A204.1 (cell line): ENCODE results near the gene GOLGA6L10.
"Not testable (repeated sequence)": the region's sequence is repeated elsewhere in the genome, so short reads cannot be mapped to it uniquely, and the experiment has no call there.

Source experiments
- FAIRE-seq: peaks from 2 replicates; lab custom pipeline; 2012; peaks lifted over from hg19 to GRCh38; lab: Jason Lieb, UNC

GOLGA6L10 gene

GRCh38 chr15:82349375-82349774 is at the start of gene GOLGA6L10:
Gene GOLGA6L10, minus strand, starts transcription at chr15:82349475. Its CDS starts 100 bp downstream, at chr15:82349375.
- FAIRE-seq, result not testable (repeated sequence)

GRCh38 chr15:82398785-82399184 is 49.5 kb upstream of the GOLGA6L10 start:
- no peak for FAIRE-seq

DNA sequence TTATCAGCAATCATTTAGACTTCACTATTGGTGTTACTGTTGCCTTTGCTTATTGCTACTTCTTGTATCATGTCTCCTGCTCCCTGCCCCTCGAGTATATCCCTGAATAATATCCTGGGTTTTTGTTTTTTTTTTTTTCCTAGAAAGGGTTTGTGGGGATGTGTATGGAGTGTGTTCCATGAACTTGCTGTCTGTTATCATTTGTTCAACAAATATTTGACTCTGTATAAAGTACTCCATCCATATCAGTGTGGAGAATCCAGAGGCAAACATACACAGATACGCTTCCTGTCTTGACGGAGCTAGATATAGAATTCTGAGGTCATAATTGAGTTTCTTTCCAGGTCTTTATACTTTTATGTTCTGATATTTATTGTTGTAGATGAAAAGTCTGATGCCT is 48.5 kb upstream of the GOLGA6L10 start:
- no peak for FAIRE-seq

GRCh38 chr15:82395788-82396187 is 46.5 kb upstream of the GOLGA6L10 start:
- not testable (repeated sequence) for FAIRE-seq

DNA sequence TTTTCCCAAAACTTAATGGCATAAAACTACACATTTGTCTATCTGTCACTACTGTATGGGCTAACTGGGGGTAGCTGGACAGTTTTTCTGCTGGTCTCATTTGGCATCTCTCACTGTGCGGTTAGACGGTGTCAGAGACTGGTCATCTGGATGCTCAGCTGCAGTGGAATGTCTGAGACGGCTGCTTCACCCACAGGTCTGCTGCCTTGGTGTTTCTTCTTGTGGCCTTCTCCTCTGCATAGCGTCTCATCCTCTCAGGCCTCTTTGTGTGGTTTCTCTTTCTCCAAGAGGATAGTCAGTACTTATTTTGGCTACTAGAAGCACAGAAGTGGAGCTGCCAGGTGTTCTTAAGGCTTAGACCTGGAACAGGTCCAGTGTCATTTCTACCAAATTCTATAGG is 44.4 kb upstream of the GOLGA6L10 start:
- FAIRE-seq, result no peak

DNA sequence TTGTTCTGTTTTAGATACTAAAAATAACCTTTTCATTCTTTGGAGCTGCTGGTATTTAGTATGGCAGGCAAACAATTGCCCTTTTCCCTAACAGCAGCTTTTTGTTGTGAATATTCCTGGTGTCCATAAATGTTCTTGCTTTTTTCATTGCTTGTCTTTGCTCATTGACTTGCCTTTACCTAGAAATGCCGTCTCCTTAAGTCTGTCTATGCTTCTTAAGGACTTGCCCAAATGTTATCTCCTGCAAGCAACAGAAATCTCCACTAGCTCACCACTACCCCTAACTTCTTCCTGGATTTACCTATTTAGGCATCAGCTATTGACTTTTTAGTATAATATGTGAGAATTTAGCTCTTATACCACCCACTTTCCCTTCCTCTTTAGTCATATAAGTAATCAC is 42.8 kb upstream of the GOLGA6L10 start:
- FAIRE-seq, result not testable (repeated sequence)

DNA sequence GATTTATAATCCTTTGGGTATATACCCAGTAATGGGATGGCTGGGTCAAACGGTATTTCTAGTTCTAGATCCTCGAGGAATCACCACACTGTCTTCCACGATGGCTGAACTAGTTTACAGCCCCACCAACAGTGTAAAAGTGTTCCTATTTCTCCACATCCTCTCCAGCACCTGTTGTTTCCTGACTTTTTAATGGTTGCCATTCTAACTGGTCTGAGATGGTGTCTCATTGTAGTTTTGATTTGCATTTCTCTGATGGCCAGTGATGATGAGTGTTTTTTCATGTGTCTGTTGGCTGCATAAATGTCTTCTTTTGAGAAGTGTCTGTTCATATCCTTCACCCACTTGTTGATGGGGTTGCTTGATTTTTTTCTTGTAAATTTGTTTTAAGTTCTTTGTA is 40.9 kb upstream of the GOLGA6L10 start:
- FAIRE-seq, result not testable (repeated sequence)

DNA sequence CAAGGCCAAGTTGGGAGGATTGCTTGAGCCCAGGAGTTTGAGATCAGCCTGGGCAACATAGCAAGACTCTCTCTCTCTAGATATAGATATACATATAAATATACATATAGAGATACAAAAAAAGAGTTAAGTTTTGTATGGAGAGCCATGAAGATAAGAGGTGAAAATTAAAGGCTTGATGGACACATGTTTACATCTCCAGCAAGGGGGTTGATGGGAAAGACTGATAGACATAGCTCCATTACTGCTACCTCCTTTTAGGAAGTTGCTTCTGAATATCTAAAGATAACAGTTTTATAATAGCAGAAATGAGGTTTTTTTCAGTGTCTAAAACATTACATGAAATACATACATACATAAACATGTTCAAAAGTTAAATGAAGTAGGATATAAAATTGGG is 37.9 kb upstream of the GOLGA6L10 start:
- not testable (repeated sequence) for FAIRE-seq

GRCh38 chr15:82381330-82381955 is 32.2 kb upstream of the GOLGA6L10 start:
- not testable (repeated sequence) for FAIRE-seq

DNA sequence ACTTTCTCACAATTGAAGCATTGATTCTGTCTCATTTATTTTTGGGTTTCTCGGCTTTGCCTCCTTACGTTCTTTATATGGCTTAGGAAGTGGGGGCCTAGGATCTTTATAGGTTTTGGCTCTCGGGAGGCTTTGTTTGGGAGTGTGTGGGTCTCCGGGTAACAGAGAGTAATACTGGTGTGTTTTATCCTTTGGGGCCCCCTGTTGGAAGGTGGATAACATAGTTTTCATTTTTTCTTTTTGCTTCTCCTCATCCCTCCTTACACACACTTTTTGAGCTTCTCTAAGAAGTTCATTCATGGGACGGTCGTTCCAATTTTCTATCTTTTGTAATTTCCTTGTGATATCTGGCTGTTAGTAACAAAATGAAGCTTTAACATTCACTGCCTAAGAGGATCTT is 30.3 kb upstream of the GOLGA6L10 start:
- FAIRE-seq, result not testable (repeated sequence)

GRCh38 chr15:82373661-82374060 is 24.4 kb upstream of the GOLGA6L10 start:
- FAIRE-seq, result not testable (repeated sequence)

- no peak for FAIRE-seq
These were observed 22.4 kb upstream of the GOLGA6L10 start for GRCh38 chr15:82371656-82372055.

DNA sequence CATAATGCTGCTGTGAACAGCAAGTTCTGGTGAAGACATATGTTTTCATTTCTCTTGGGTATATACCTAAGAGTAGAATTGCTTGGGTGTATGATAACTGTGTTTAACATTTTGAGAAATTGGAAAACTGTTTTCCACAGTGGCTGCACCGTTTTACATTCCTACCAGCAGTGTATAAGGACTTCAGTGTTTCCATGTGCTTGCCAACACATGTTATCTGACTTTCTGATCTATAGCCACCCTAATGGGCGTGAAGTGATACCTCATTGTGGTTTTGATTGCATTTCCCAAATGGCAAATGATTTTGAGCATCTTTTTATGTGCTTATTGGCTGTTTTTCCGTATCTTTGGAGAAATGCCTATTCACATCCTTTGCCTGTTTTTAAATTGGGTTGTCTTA is 18.5 kb upstream of the GOLGA6L10 start:
- not testable (repeated sequence) for FAIRE-seq

GRCh38 chr15:82365692-82366323 is 16.5 kb upstream of the GOLGA6L10 start:
- not testable (repeated sequence) for FAIRE-seq

DNA sequence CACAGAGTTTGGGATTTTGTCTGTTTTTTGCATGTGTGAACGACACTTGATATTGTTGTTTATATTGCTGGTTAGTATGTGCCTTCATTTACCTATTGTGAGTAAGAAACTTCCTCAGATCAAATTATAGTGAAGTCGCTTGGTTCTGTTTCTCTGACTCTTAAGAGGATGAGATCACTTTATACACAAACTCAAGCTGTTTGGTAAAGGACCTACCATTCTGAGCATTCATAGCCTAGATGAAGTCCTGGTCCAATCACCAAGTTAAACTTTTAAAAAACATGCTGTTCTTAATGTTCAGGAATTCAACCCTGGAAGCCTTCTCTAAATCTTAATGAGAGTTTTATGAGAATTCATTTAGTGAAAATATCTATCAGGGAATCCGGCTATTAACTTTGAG is 15.3 kb upstream of the GOLGA6L10 start:
- not testable (repeated sequence) for FAIRE-seq

DNA sequence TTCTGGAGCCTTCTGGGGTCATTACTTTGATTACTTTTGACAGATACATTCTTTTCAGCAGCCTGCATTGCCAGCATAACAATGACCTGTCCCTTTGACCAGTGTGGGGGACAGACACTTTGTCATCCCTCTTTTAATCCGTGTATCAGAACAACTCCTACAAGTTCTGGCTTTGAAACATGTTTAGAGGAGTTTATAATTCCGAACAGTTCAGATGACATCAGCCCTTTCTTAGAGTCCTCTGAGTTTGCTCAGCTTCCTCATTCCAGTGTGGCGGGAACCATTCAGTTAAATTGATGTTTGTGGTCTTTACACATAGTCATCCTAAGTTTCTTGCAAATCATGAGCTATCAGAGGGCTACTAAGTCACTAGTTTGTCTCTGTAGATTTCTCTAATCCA is 13.5 kb upstream of the GOLGA6L10 start:
- FAIRE-seq, result not testable (repeated sequence)

DNA sequence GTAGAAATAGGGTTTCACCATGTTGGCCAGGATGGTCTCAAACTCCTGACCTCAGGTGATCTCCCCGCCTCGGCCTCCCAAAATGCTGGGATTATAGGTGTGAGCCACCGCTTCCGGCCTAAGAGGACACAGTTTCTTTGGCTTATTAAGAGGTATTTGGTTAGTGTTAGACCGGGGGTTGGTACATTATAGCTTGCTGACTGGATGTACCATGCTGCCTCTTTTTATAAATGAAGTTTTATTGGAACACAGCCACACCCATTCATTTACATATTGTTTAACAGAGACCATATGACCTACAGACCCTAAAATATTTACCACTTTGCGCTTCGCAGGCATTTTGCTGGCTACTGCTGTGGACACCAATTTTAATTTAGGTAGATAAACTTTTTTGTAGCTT is 11.3 kb upstream of the GOLGA6L10 start:
- FAIRE-seq, result not testable (repeated sequence)

DNA sequence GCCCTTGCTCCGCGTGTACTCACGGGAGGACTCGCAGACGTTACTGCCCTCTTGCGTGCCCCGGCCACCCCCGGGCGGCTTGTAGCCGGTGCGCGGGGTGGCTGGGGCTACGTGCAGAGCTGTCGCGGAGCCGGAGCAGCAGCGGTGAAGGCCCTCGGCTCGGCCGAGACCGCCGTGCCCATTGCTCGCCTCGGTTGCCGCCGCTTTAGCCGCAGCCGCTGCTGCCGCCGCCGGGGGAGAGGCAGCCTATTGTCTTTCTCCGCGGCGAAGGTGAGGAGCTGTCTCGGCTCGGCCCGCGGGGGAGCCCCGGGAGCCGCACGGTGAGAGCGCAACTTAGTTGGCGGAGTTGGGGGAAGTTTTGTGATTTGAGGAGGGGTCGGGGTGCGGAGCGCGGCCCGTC is 5.8 kb upstream of the GOLGA6L10 start:
- FAIRE-seq, result not testable (repeated sequence)

DNA sequence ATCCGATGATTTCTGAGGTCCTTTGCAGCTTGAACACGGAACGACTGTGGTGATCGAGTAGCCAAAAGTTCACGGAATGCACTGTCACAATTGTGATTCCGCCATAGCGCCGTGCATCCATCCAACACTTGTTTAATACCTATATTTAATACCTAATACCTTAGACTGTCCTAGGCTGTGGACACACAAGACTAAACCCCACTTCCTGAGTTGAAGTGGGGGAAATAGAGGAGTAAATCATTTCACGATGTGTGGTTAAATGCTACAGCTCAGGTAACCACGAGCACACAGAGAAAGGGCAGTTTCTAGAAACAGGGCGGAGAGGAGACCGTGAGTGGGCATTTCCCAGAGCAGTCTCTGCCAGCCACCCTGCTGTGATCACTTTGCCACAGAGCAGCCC is 5.3 kb upstream of the GOLGA6L10 start:
- not testable (repeated sequence) for FAIRE-seq

DNA sequence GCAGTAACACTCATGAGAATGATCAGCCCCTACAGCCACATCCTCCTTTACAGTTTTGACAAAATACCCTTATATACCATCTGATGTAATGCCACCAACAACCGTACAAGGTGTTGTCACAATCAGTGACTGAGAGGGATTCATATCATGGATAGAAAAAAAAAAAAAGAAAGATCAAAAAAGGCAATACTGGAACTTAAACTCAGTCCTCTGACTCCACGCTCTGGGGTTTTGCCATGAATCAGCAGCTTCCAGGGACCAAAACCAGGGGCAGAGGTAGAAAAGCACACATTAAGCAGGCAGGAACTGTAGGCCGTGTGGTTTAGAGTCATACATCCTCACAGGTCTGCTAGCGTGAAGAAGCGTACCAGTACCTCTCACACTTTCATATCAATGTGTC is 1.6 kb downstream of the GOLGA6L10 start:
- FAIRE-seq, result not testable (repeated sequence)

GRCh38 chr15:82345176-82345575 is 4.1 kb downstream of the GOLGA6L10 start:
- not testable (repeated sequence) for FAIRE-seq

DNA sequence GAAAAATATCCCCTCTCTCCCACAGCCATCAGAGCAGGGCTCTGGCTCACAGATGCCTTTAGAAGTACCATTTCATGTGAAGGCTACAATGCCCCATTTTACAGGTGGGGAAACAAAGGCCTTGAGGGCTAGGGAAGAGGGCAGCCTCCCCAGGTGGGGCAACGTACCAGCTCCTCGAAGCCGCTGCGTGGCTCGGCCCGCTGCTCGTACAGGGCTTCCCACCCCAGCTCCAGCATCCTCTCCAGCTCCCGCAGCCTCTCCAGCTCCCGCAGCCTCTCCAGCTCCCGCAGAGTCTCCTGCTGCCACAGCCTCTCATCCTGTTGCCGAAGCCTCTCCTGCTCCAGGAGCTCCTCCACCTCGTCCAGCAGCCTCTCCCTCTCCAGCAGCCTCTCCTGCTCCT is 4.9 kb downstream of the GOLGA6L10 start:
- FAIRE-seq, result not testable (repeated sequence)

GRCh38 chr15:82343851-82344250 is 5.4 kb downstream of the GOLGA6L10 start:
- FAIRE-seq, result not testable (repeated sequence)
